SK-N-MC (cell line): ENCODE data around the gene PTPRK.

ENCODE experiments used
- EZH2 ChIP-seq: fragments of 200-600 bp; sonication (generic); IDR thresholded peaks from one replicate; pipeline ENCODE4 v1.6.1; 2017; ENCODE audit warnings: antibody characterized with exemption
- FOXP2 ChIP-seq: optimal IDR thresholded peaks from 2 replicates; pipeline ENCODE3; 2011; ENCODE audit warnings: mild to moderate bottlenecking, moderate library complexity; ENCODE audit not compliant: insufficient read depth; ENCODE audit errors: extremely low read length, control extremely low read depth
- POLR2AphosphoS5 ChIP-seq: IDR thresholded peaks from 2 replicates; pipeline ENCODE4 v1.6.1; 2012; ENCODE audit warnings: mild to moderate bottlenecking, low read depth, low read length, borderline replicate concordance

- no peak for TF ChIP-seq EZH2
- no peak for TF ChIP-seq POLR2AphosphoS5
- no peak for TF ChIP-seq FOXP2
Observed at GRCh38 chr6:128233531-128233930, 286.9 kb downstream of the PTPRK start.
